Epithelial cell of esophagus (primary cell): ENCODE measurements around the gene SHTN1.

Source experiments
- DNase-seq: peaks from one replicate; pipeline ENCODE4 v3.0.0; 2010; ENCODE audit warnings: low read depth
- H3K4me3 ChIP-seq: 2 replicates; pipeline ENCODE4 v1.5.1; 2011; ENCODE audit warnings: mild to moderate bottlenecking, low read length, control low read depth
- TF ChIP-seq, protein P1 (sequence below): IDR thresholded peaks from 2 replicates; pipeline ENCODE4 v1.5.1; 2011; ENCODE audit warnings: low read depth, mild to moderate bottlenecking, low read length, control low read depth, inconsistent platforms; ENCODE audit not compliant: insufficient read depth; ENCODE audit errors: missing control alignments

Gene SHTN1

GRCh38 chr10:116910910-116911309, 94.1 kb downstream of the SHTN1 start:
- TF ChIP-seq, protein P1, sequence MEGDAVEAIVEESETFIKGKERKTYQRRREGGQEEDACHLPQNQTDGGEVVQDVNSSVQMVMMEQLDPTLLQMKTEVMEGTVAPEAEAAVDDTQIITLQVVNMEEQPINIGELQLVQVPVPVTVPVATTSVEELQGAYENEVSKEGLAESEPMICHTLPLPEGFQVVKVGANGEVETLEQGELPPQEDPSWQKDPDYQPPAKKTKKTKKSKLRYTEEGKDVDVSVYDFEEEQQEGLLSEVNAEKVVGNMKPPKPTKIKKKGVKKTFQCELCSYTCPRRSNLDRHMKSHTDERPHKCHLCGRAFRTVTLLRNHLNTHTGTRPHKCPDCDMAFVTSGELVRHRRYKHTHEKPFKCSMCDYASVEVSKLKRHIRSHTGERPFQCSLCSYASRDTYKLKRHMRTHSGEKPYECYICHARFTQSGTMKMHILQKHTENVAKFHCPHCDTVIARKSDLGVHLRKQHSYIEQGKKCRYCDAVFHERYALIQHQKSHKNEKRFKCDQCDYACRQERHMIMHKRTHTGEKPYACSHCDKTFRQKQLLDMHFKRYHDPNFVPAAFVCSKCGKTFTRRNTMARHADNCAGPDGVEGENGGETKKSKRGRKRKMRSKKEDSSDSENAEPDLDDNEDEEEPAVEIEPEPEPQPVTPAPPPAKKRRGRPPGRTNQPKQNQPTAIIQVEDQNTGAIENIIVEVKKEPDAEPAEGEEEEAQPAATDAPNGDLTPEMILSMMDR: no peak
- H3K4me3 ChIP-seq: no peak overlapping the region
- DNase-seq: no peak

- no peak for DNase-seq
- TF ChIP-seq, protein P1: no peak
- no peak overlapping the region for H3K4me3 ChIP-seq
Measured at GRCh38 chr10:116909307-116909706, 95.7 kb downstream of the SHTN1 start.

DNA sequence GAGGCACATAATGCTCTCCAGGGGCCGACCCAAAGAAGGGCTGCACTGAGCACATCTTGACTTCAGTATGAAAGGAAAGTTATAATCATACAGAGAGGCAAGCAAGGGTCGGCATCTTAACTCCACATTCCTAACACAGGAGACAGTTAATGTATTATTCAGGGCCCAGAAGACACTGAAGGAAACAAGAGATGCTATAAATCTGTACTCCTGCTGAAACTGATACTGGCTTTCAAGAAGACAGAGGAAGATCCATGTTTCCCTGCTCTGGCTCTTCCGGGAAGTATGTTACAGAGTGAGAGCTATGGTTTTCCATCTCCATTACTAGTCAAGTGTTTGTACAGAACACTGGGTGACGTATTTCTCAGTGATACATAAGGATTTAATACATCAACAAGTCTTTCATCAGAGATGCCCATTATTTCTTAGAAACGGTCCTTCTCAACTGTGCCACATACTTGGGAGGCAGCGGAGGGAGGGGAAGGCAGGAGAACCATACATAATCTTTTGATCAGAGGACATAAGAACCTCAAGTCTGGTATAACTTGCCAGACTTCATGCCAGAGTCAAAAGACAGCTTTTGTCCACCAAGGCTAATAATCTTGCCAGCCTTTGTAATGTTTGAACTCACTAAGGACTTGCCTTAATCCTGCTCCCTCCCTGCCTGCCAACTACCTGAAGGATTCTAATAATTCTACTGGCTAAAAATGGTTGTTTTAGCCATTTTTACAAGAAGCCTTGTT, 97.6 kb downstream of the SHTN1 start:
- TF ChIP-seq, protein P1: no peak
- no peak overlapping the region for H3K4me3 ChIP-seq
- peak; percentile 9 for DNase-seq

- no peak overlapping the region for H3K4me3 ChIP-seq
- TF ChIP-seq, protein P1: no peak
- DNase-seq: no peak
Measured at GRCh38 chr10:116905845-116906210, 99.2 kb downstream of the SHTN1 start.

DNA sequence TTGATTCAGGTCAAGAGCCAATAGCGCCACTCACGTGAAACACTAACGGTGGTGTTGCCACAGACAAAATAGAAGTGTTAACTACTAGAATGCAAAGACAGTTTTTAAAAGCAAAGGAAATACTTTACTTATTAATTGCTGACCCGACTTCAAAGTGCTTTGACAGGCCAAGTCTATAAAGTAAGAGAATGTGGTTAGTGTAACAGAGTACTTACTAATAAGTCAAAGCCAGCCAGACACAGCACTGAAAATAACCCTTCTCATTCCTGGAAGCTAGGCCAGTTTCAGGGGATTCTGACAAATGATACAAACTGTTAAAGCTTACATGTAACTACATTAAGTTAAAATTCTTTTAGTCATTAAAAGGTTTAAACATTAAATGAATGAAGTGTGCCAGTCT, 105.4 kb downstream of the SHTN1 start:
- DNase-seq: no peak
- TF ChIP-seq, protein P1: no peak
- no peak overlapping the region for H3K4me3 ChIP-seq

DNA sequence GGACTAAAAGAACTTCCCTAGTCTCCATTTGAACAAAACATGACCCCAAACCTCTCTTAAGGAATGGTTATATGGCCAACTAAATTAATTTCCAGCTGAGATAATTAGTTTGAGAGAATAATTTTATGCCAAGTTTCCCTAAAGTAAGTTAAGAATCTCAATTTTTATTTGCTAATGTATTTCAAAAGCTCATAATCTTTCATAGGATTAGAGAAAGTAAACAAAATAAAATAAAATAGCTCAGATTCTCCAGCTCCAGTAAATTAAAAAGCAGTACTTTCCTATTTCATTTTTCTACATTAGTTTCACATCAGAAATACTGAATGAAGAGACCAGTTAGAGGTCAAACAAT, 111.3 kb downstream of the SHTN1 start:
- no peak overlapping the region for H3K4me3 ChIP-seq
- DNase-seq: no peak
- TF ChIP-seq, protein P1: no peak

- TF ChIP-seq, protein P1: no peak
- H3K4me3 ChIP-seq: no peak overlapping the region
- no peak for DNase-seq
Measured at GRCh38 chr10:116892907-116893685, 111.9 kb downstream of the SHTN1 start.
